ENCODE measurements around the gene MED16.
A peak's percentile ranks its signal among the peaks of the same experiment; 100 is the strongest.

MED16 gene, protein sequence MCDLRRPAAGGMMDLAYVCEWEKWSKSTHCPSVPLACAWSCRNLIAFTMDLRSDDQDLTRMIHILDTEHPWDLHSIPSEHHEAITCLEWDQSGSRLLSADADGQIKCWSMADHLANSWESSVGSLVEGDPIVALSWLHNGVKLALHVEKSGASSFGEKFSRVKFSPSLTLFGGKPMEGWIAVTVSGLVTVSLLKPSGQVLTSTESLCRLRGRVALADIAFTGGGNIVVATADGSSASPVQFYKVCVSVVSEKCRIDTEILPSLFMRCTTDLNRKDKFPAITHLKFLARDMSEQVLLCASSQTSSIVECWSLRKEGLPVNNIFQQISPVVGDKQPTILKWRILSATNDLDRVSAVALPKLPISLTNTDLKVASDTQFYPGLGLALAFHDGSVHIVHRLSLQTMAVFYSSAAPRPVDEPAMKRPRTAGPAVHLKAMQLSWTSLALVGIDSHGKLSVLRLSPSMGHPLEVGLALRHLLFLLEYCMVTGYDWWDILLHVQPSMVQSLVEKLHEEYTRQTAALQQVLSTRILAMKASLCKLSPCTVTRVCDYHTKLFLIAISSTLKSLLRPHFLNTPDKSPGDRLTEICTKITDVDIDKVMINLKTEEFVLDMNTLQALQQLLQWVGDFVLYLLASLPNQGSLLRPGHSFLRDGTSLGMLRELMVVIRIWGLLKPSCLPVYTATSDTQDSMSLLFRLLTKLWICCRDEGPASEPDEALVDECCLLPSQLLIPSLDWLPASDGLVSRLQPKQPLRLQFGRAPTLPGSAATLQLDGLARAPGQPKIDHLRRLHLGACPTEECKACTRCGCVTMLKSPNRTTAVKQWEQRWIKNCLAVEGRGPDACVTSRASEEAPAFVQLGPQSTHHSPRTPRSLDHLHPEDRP

DNA sequence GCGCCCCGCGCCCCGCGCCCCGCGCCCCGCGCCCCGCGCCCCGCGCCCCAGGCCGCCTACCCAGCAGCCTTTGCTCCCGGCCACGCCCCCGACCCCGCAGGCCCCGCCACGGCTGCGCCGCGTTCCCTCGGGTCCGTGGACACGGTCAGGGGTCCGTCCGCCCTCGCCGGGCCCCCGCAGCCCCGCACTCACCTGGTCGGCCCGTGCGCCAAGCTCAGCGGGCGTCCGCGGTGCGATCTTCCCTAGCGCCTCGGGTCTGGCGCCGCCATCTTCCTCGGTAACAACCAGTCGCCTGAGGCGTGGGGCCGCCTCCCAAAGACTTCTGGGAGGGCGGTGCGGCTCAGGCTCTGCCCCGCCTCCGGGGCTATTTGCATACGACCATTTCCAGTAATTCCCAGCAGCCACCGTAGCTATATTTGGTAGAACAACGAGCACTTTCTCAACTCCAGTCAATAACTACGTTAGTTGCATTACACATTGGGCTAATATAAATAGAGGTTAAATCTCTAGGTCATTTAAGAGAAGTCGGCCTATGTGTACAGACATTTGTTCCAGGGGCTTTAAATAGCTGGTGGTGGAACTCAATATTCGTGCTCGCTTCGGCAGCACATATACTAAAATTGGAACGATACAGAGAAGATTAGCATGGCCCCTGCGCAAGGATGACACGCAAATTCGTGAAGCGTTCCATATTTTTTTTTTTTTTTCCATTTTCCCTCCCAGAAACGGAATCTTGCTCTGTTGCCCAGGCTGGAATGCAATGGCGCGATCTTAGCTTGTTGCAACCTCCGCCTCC is at the start of gene MED16, which contains the start of gene RNU6-9:
TSS of gene MED16 (minus strand) at position 294 of the 796 bp plus-strand sequence. CDS start 2,056 bp downstream, outside the sequence.
TSS of gene RNU6-9 (plus strand) at position 591 of the 796 bp plus-strand sequence.
- peak; percentile 86 for DNase-seq

DNA sequence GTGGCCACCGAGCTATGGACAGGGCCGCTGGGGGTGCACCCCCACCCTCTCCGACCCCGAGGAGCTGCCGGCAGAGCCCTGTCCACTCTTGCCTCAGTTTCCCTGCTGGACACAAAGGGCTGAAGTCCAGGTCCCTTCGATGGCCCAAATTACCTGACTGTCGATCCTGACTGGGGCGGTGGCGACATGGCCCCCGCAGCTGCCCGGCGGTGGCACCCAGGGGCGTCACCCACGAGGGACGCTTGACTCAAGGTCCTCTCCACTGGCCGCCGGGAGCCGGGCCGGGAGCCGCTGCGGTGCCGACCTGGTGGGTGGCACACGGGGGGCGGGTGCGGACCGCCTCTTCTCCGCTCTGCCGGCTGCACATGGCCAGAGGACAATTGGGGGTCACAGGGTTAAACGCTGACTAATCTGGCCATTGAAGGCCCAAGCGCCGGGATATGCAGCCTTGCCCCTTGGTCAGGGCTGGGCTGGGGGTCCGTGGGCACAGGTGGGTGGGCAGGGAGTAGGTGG is 49.2 kb upstream of the MED16 start:
- no peak for DNase-seq

DNA sequence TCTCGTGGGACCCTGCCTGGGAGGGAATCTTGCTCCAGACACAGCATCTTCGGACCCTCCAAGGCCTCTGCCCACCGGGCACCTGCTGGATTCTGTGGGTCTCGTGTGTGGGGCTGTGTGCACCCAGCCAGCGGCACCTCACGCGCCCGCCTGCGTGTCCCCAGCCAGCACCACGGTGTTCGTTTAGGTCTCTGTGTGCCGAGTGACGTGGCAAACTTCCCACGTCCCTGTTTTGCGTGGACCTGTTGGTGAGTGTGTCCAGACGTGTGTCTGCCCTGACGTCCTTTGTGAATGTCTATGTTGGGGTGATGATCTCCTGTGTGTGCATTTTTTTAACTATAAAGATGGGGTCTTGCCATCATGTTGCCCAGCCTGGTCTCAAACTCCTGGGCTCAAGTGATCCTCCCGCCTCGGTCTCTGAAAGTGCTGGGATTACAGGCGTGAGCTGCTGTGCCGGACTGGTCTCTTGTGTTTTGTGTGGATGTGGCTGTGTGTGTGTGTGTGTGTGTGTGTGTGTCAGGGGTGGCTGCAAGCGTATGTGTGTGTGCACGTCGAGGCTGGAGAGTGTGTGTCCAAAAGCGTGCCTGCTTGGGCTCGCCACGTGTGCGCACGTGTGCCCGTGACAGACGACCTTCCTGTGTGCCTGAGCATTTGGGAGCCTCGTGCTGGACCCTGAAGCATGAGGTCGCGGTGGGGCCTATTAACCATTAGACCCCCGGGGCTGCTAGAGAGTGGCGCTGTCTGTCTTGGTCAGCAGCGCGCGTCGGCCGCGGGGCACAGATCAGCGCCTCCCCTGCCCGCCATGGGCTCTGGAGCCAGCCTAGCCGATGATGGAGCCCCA is 48.5 kb upstream of the MED16 start:
- no peak for DNase-seq

DNA sequence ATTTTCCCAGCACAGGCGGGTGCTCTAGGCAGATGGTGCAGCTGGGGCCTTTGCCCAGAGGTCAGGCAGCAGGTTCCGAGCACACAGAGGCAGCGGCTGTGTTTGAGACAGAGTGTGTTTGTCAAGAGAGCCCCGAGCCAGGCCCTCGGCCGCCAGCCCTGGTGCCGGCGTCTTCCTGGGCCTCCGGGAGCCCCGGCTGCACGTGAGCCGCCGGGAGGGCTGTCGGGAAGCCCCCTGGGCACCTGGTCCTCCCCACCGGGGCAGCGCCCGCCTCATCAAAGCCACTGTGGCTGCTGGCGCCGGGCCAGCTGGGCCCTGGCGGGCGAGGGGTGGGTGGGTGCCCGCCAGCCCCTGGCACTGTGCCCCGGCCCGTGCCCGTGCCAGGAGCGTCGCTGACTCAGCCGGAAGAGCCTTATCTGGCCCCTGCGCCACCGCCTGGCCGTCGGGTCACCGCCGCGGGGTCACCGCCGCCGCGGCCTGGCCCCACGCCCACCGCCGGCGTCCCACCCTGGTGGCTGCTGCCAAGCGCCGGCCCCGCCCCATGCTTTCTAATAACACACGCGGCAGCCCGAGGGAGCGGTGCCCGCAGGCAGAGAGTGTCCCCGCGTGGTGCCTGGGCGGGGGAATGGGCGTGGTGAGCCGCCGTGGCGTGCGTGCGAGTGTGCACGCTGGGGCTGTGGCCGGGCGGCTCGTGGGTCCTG is 47.8 kb upstream of the MED16 start:
- peak; percentile 69 for DNase-seq

DNA sequence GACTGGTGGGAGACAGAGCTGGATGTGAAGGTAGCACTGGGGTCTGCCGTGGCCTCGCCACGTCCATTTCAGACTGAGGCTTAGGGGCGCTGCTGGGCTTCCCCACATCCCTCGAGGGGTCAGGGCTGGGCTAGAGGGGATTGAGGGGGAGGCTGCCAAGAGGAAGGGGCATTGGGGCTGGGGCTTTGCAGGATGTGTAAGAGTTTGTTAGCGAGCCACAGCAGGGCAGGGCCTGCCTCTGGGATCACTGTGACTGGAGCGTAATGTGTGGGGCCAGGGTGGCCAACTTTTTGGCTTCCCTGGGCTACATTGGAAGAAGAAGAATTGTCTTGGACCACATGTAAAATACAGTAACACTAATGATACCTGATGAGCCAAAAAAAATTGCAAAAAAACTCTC is 46.9 kb upstream of the MED16 start:
- no peak for DNase-seq

DNA sequence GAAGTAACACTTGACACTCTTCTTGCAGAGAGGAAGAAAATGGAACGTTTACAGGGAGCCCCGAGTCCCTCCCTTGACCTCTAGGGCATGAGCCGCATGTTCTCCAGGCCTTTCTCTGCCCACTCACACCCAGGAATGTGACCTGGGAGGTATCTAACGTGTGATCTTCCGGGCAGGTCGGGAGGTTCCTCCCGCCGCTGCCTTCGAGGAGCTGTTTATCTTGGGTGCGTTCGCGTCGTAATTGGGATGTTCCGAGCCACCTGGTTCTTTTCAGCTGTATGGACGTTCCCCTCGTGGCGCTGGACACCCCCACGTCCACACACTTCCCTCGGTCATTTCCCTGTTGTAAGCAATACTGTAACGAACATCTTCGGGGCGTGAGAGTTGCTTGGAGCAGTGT is 46.5 kb upstream of the MED16 start:
- no peak for DNase-seq

DNA sequence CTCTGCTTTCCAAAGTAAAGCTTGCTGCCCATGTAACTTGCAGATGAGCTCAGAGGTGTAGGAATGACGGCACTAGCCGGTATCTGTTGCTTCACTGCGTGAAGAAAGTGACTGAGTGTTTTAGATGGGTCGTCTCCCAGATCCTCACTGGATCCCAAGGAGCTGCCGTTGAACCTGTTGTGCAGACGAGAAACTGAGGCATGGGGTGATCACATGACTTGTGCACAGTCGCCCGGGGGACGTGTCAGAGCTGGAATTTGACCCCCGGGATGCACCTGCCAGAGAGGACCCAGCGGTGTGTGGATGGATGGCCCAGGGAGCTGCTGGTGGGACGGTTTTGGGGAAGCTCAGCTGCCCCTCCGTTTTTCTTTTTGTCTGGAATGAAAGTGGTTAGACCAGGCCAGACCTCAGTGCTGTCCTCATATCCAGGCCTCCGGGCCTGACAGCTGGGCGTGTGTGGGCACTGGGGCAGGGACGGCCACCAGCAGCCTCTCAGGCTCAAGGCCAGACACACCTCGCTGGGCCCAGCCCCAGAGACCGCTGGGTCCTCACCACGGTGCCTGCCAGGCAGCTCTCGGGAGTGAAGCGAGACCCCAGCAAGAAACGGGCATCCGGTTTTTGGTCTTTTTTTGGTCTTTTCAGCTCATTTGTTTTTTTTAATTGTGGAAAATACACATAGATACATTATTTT is 45.4 kb upstream of the MED16 start:
- DNase-seq: no peak

DNA sequence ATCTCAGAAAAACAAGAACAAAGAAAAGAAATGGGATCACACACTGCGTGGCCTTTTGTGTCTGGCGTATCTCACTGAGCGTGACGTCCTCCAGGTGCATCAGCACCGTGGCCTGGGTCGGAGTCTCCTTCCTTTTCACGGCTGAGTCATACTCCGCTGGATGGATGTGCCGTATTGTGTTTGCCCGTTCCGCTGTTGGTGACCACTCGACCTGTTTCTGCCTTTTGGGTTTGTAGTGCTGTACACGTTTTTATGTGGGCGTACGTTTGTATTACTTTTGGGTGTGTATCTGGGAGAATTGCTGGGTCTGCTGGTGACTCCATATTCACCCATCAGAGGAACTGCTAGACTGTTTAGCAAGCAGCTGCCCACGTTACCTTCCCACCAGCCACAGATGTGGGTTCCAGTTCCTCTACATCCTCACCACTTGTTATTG is 44.3 kb upstream of the MED16 start:
- no peak for DNase-seq

DNA sequence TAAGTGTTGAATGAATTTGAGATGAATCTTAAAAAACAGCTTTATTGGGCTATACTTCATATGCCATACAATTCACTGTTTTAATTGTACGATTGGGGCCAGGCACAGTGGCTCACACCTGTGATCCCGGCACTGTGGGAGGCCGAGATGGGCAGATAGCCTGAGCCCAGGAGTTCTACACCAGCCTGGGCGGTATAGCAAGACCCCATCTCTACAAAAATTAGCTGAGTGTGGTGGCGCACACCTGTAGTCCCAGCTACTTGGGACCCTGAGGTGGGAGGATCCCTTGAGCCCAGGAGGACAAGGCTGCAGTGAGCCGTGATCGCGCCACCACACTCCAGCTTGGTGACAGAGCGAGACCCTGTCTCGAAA is 43.2 kb upstream of the MED16 start:
- no peak for DNase-seq

DNA sequence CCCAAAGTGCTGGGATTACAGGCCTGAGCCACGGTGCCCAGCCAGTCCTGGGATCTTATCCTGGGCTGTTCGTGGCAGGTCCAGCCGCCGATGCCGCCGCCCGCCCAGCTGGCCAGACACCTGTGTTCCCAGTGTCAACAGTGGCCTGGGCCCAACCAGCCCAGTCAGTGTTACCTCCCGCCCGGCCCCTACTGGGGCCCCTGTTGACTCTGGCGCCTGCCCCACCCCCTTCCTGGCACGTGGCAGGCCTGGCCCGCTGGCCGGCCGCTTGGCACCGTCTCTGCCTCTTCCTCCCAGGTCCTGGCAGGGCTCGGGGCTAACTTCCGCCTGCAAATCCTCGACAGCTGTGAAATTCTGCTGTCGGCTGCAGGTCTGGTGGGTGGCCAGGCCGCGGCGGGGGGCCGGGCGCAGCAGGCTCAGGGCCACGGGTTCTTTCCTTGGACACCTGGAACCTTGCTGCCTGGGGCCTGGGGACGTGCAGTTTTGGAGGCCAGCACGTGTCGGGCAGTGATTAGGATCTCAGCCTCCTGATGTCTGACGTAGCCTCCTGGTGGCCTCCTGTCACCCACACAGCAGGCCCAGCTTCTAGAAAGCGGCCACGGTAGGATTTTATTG is 42.0 kb upstream of the MED16 start:
- DNase-seq: no peak

DNA sequence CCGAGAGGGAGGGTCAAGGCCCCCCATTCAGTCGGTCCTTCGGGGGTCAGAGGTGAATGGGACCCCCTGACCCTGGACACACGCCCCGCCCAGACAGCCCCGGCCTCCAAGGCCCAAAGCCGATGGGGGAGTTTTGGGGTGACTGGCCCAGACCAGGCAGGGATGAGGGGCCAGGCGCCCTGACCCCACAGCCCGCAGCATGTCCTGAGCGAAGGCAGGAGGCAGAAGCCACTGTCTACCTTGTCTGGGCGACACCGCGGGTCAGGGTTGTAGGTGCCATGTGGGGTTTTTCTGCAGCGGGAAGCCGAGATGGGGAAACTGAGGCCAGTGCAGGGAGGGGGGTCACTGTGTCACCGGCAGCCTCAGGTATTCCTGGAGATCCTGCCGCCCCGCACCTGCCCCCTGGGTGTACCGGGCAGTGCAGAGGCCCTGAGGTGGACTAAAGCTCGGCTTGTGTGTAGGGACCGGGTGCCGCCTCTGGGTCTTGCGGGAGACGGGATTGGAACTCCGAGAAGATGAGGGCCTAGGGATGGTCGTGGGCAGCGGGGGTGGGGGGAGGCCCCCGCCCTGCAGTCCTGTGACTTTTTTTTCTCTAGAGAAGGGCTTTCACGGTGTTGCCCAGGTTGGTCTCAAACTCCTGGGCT is 41.3 kb upstream of the MED16 start:
- no peak for DNase-seq

DNA sequence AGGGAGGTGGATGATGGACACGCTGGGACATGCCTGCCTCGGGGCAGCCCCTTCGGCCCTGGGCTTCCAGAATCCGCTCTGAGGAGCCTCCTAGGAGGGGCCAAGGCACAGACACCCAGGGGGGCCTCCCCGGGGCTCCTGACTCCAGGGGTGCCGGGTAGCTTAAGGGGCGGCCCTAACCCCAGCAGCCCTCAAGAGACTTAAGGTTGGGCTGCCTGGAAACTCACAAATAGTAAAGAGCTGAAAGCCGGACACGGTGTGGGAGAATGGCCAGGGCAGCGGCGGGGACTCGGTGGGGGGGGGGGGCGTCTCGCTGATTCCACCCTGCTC is 40.5 kb upstream of the MED16 start:
- no peak for DNase-seq

DNA sequence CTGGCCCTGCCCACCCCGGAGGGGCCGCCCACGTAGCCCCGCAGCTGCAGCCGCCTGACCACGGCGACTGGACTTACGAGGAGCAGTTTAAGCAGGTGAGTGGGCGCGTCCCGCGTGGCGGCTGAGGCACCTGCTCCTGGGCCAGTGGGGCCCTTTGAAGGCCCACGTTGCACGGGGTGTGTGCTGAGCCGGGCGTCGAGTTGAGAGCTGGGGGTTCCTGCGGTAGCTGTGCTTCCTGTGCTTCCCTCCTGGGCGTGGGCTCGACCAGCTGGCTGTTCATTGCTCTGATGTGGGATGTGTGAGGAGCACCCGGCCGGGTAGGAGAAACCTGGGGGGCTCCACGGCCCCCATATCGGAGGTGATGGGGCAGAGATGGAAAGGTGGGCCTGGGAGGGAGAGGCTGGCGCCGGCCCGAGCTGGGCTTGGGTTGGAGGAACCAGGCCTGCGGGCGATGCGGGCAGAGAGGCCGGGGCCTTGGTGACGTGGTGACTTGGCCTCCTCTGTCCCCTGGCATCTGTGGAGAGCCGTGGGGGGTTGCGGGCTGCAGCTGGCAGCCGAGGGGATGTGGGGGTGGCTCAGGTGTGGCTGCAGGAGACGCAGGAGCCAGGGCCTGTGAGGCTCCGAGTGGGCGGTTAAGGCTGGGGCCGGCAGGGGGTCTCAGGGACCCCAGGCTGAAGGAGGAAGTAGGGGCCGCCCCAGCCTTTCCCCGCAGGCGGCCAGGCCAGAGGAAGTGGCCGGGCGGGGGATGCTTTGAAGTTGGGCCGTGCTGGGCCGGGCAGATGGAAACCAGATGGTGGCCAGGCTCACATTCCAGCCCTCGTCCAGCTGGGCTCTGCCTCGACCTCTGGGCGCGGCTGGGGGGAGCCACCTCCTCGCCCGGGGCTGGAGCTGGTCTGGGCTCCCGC is 39.9 kb upstream of the MED16 start:
- no peak for DNase-seq

DNA sequence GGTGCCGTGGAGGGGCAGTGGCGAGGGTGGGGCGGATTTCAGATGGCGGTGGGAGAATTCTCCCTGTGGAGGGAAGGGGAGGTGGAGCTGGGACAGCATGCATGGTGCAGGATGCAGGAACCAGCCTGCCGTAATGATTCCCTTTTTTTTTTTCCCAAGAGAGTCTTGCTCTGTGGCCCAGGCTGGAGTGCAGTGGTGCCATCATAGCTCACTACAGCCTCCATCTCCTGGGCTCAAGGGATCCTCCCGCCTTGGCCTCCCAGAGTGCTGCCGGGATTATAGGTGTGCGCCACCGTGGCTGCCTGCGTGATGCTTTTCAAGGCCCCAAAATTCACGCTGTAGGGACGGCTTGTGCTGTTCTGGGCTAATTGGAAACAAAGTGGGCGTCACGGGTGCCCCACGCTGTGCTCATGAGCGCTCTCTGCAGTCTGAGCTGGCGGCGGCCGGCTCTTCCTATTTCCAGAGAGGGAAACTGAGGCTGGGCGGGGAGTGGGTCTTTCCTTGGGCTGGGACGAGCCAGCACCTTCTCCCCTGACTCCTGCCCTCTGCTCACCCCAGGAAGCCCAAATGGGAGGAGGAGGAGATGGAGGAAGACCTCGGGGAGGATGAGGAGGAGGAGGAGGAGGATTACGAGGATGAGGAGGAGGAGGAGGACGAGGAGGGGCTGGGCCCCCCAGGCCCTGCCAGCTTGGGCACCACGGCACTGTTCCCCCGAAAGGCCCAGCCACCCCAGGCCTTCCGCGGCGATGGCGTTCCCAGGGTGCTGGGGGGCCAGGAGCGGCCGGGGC is 39.1 kb upstream of the MED16 start:
- no peak for DNase-seq

DNA sequence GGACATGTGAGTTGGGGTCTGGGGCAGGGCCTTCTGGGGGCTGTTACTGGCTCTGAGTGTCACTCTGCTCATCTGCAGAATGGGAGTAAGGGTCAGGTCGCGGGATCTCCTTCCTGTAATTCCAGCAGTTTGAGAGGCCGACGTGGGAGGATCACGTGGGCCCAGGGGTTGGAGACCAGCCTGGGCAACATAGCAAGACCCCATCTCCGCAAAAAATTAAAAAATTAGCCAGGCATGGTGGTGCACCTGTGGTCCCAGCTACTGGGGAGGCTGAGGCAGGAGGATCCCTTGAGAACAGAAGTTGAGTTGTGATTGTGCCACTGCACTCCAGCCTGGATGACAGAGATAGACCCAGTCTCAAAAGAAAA is 36.9 kb upstream of the MED16 start:
- DNase-seq: no peak

DNA sequence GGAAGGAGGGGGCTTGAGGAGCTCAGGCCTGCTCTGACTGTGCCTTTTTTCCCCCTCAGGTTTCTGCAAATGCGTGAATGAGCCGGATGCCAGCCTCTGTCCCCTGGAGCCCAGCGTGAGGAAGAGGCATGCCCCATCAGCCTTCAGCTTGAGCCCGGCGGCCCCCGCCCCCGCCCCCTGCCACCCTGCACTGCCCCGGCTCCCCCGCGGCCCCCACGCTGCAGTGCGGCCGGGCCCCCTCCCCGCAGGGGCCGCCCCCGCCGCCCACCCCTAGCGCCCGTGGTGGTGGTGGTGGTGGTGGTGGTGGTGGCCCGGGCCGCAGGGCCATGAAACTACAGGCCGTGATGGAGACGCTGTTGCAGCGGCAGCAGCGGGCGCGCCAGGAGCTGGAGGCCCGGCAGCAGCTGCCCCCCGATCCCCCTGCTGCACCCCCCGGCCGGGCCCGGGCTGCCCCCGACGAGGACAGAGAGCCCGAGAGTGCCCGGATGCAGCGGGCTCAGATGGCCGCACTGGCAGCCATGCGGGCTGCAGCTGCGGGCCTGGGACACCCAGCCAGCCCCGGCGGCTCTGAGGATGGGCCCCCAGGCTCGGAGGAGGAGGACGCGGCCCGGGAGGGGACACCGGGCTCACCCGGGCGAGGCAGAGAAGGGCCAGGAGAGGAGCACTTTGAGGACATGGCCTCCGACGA is 36.4 kb upstream of the MED16 start:
- DNase-seq: no peak

DNA sequence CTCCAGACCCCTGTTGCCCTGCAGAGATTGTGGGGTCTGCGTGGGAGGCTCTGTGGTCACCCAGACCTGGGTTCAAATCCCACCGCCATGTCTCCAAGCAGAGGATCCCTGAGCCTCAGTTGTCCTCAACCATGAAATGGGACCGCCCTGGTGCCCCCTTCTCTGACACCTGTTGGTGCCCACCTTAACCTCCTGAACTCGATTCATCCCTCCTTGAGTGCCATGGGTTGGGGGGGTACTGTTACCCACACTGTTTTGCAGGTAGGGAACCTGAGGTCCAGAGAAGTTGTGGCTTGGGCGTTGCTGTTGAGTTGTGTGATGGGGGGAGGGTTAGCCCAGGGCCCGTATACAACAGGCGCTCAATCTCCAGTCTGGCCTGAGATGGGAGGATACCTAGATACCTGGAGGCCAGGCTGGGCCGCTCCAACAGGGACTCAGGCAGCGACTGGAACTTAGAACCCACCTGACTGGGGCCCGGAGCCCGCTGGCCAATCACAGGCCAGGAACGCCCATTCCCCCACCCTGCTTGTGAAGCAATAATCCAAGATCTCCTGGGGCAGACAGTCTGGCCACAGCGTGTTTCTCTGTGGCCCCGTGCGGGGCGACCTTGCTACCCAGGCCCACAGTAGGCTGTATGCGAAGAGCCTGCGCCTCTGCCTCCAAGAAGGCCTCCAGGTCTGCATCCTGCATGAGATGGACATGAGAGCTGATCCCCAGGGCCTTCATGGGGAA is 35.6 kb upstream of the MED16 start:
- DNase-seq: no peak

All from stimulated activated CD4-positive, alpha-beta T cell treated with anti-CD3 and anti-CD28 coated beads, Interleukin-4, amount 100 ng/mL, for 1 hour (primary cell).